ENCODE data around the gene IGF1R. TPM values are rescaled to one million over a fixed set of nuclear protein-coding genes. Genes with fewer than 3 reads are reported as not detected.

Gene IGF1R
- total RNA-seq, 6 donors from 2014 or later = 31.0 to 142 (median 63.8) TPM

- Histone ChIP-seq H3K4me3 (no peak overlapping the region), H3K27me3 (no peaks in the 10 kb centered on the region), H3K4me1 (no peaks in the 10 kb centered on the region), H3K36me3 (peaks cover 0 to 30% (median 19%) of the 10 kb centered on the region in 4 donors), H3K9me3 (peaks cover 0 to 9% (median 3%) of the 10 kb centered on the region in 4 donors), H3K27ac (no peak overlapping the region)
- DNase-seq (no peak), ATAC-seq (ENCODE audit: low FRiP score in 2 of 2) (no peak)
- WGBS, 2 donors = 65% methylated on average over 1 of the region's 1 CpG; no CpG with 5 or more reads in 1 of the 2 donors
- TF ChIP-seq CTCF (IDR thresholded peaks at IDR 0.05) (no peak), POLR2A (IDR thresholded peaks at IDR 0.05) (no peak), EP300 (IDR thresholded peaks at IDR 0.05) (no peak), POLR2AphosphoS5 (IDR thresholded peaks at IDR 0.05) (no peak)
These were observed 317.3 kb downstream of the IGF1R start for GRCh38 chr15:98965597-98965996.

GRCh38 chr15:98966091-98966787 is 317.9 kb downstream of the IGF1R start:
- Histone ChIP-seq H3K36me3 (peaks cover 0 to 23% (median 12%) of the 10 kb centered on the region in 4 donors), H3K9me3 (peaks cover 0 to 9% (median 3%) of the 10 kb centered on the region in 4 donors), H3K4me3 (no peak overlapping the region), H3K4me1 (no peaks in the 10 kb centered on the region), H3K27me3 (no peaks in the 10 kb centered on the region), H3K27ac (no peak overlapping the region)
- 70 to 71% methylated on average over 5 of the region's 5 CpGs for WGBS, 2 donors
- TF ChIP-seq CTCF (IDR thresholded peaks at IDR 0.05) = no peak
- TF ChIP-seq EP300 (IDR thresholded peaks at IDR 0.05) = no peak
- no peak for TF ChIP-seq POLR2AphosphoS5 (IDR thresholded peaks at IDR 0.05)
- TF ChIP-seq POLR2A (IDR thresholded peaks at IDR 0.05) = no peak
- no peak for DNase-seq
- no peak for ATAC-seq (ENCODE audit: low FRiP score in 2 of 2)

- Histone ChIP-seq H3K4me1 (no peaks in the 10 kb centered on the region), H3K4me3 (no peak overlapping the region), H3K27ac (no peak overlapping the region), H3K9me3 (peaks cover 0 to 3% (median under 1%) of the 10 kb centered on the region in 4 donors), H3K27me3 (no peaks in the 10 kb centered on the region), H3K36me3 (peaks cover 0 to 15% (median 4%) of the 10 kb centered on the region in 4 donors)
- DNase-seq (no peak), ATAC-seq (ENCODE audit: low FRiP score in 2 of 2) (no peak)
- no peak for TF ChIP-seq POLR2A (IDR thresholded peaks at IDR 0.05)
- no peak for TF ChIP-seq CTCF (IDR thresholded peaks at IDR 0.05)
- TF ChIP-seq EP300 (IDR thresholded peaks at IDR 0.05) = no peak
- no peak for TF ChIP-seq POLR2AphosphoS5 (IDR thresholded peaks at IDR 0.05)
- 84 to 90% methylated on average over 5 of the region's 5 CpGs for WGBS, 2 donors
These were observed 318.8 kb downstream of the IGF1R start for GRCh38 chr15:98967096-98967495.

- no peaks in the 10 kb centered on the region for H3K9me3 ChIP-seq
- WGBS, 2 donors = 85 to 96% methylated on average over 5 of the region's 5 CpGs
These were observed 319.6 kb downstream of the IGF1R start for GRCh38 chr15:98967916-98968315.

More at GRCh38 chr15:98967916-98968315, 319.6 kb downstream of the IGF1R start:
- no peak for DNase-seq
- no peak for ATAC-seq (ENCODE audit: low FRiP score in 2 of 2)
- H3K27me3 ChIP-seq = no peaks in the 10 kb centered on the region
- no peak overlapping the region for H3K4me3 ChIP-seq
- no peaks in the 10 kb centered on the region for H3K4me1 ChIP-seq
- TF ChIP-seq CTCF (IDR thresholded peaks at IDR 0.05) (no peak), POLR2AphosphoS5 (IDR thresholded peaks at IDR 0.05) (no peak), EP300 (IDR thresholded peaks at IDR 0.05) (no peak)
- no peak overlapping the region for H3K27ac ChIP-seq
- peaks cover 0 to 7% (median 0%) of the 10 kb centered on the region in 4 donors for H3K36me3 ChIP-seq
